ENCODE results near the gene CASP4. TPM values are rescaled to one million over a fixed set of nuclear protein-coding genes. Genes with fewer than 3 reads are reported as not detected.

The CASP4 gene
- total RNA-seq, 1 experiment from 2014 or later = 21.1 TPM

GRCh38 chr11:104946907-104947306, 21.5 kb downstream of the CASP4 start:
- no peaks in the 10 kb centered on the region for H3K27me3 ChIP-seq (ENCODE audit: insufficient read depth, low read length)
- CTCF ChIA-PET = interaction anchor here (1.8 kb wide), 1 partner anchor 915 kb away, joined by 5 read pairs; no protein-coding TSS in a partner anchor
- H4K20me1 ChIP-seq (ENCODE audit: insufficient read depth) = no peaks in the 10 kb centered on the region
- no peak overlapping the region for H3K4me2 ChIP-seq (ENCODE audit: low read length)
- no peaks in the 10 kb centered on the region for H3K9me2 ChIP-seq (ENCODE audit: insufficient read depth)
- H2AFZ ChIP-seq (ENCODE audit: low read depth, low read length, poor library complexity, severe bottlenecking) = no peak overlapping the region
- BruUV-seq (replicated peaks) = no TSS peak
- H3K27ac ChIP-seq (ENCODE audit: low read depth, low read length) = no peak overlapping the region
- DNase-seq (ENCODE audit: low read depth, low spot score) = peak; percentile 35
- H3K4me3 ChIP-seq (replicated peaks in 1 of 2; ENCODE audit: low read depth in 1 of 2, low read length in 2 of 2) = no peak overlapping the region
- intact Hi-C loops (cut with micrococcal nuclease) = loop anchor here (2.0 kb wide), 1 partner anchor 916 kb away; no protein-coding TSS in a partner anchor
- POLR2A ChIA-PET = no interaction called here
- no peaks in the 10 kb centered on the region for H3K4me1 ChIP-seq (ENCODE audit: control insufficient read depth in 1 of 2, insufficient read depth in 2 of 2, low read length in 2 of 2)
- no peaks in the 10 kb centered on the region for H3K79me2 ChIP-seq (ENCODE audit: insufficient read depth, low read length)
- no peaks in the 10 kb centered on the region for H3K36me3 ChIP-seq (ENCODE audit: control insufficient read depth in 1 of 2, insufficient read depth in 2 of 2, low read length in 2 of 2)
- RAD21 ChIA-PET (ENCODE audit: low non-redundant PET in 1 of 2, low total read pairs in 2 of 2, uncharacterized antibody in 2 of 2, unreplicated experiment in 2 of 2) = no interaction called here
- no peaks in the 10 kb centered on the region for H3K9me3 ChIP-seq (ENCODE audit: control insufficient read depth in 1 of 2, insufficient read depth in 1 of 2, low read depth in 1 of 2, low read length in 2 of 2)
- ATAC-seq = peak; percentile 79
- no peak overlapping the region for H3K9ac ChIP-seq (ENCODE audit: low read length)
- no peak for TF ChIP-seq SRF (IDR thresholded peaks at IDR 0.05; ENCODE audit: low read depth)
- TF ChIP-seq ATF3 (IDR thresholded peaks at IDR 0.05) = no peak
- TF ChIP-seq SIN3A (IDR thresholded peaks at IDR 0.05; ENCODE audit: low read depth) = no peak
- no peak for TF ChIP-seq ZBTB33 (IDR thresholded peaks at IDR 0.05; ENCODE audit: extremely low read depth, insufficient replicate concordance, low read length)
- TF ChIP-seq CTCF (IDR thresholded peaks at IDR 0.05 in 2 of 3, conservative IDR thresholded peaks at IDR 0.05 in 1 of 3; ENCODE audit: borderline replicate concordance in 1 of 3, insufficient read depth in 1 of 3, low read depth in 2 of 3, low read length in 2 of 3) = peak; percentile 21 to 65 (median 47); a peak in 4 of 6 replicates
- no peak for TF ChIP-seq POLR2AphosphoS5 (IDR thresholded peaks at IDR 0.05; ENCODE audit: low read depth, low read length)
- 0 out of 2 replicates have a peak, but pooled peaks have one; percentile 30 for TF ChIP-seq MAX (IDR thresholded peaks at IDR 0.05)
- TF ChIP-seq CEBPB (IDR thresholded peaks at IDR 0.05; ENCODE audit: low read depth) = no peak
- TF ChIP-seq JUND (IDR thresholded peaks at IDR 0.05) = no peak
- TF ChIP-seq SP1 (IDR thresholded peaks at IDR 0.05; ENCODE audit: low read depth) = no peak
- no peak for TF ChIP-seq TCF7L2 (IDR thresholded peaks at IDR 0.05; ENCODE audit: borderline replicate concordance, extremely low read depth, insufficient read depth, insufficient read length)
- TF ChIP-seq ZNF274 (IDR thresholded peaks at IDR 0.05; ENCODE audit: low read depth, low read length) = no peak
- TF ChIP-seq EZH2 (IDR thresholded peaks at IDR 0.05) = no peak
- TF ChIP-seq ELF1 (IDR thresholded peaks at IDR 0.05; ENCODE audit: borderline replicate concordance, low read depth) = no peak
- 0 out of 2 replicates have a peak, but pooled peaks have one; percentile 12 for TF ChIP-seq CBX3 (IDR thresholded peaks at IDR 0.05; ENCODE audit: low read depth)
- peak; percentile 47 for TF ChIP-seq RAD21 (IDR thresholded peaks at IDR 0.05; ENCODE audit: low read depth)
- no peak for TF ChIP-seq POLR2A (IDR thresholded peaks at IDR 0.05; ENCODE audit: borderline replicate concordance, extremely low read depth, insufficient read depth, insufficient read length)
- no peak for TF ChIP-seq EGR1 (IDR thresholded peaks at IDR 0.05; ENCODE audit: low read depth)
- no peak for TF ChIP-seq REST (IDR thresholded peaks at IDR 0.05; ENCODE audit: low read depth)
- no peak for TF ChIP-seq ZFX (IDR thresholded peaks at IDR 0.05)
- no peak for TF ChIP-seq EZH2phosphoT487 (IDR thresholded peaks at IDR 0.05; ENCODE audit: borderline replicate concordance)
- TF ChIP-seq FOSL1 (IDR thresholded peaks at IDR 0.05; ENCODE audit: low read depth) = no peak
